ENCODE results near the gene PPP3CA. TPM values are rescaled to one million over a fixed set of nuclear protein-coding genes. Genes with fewer than 3 reads are reported as not detected.

PPP3CA gene
- total and polyA plus RNA-seq, 2 of the 8 experiments (the other 6 are each of a cell fraction or from before 2014, with no cell fraction given): 7.9 to 35.0 TPM

GRCh38 chr4:101152521-101152920 is 194.8 kb downstream of the PPP3CA start:
- Histone ChIP-seq H4K20me1 (replicated peaks in 1 of 2; ENCODE audit: control insufficient read depth in 1 of 2, insufficient read depth in 2 of 2, low read length in 2 of 2) (peaks cover 0 to 3% of the 10 kb centered on the region in 2 experiments), H3K23ac (ENCODE audit: insufficient read length) (no peak overlapping the region), H3K9ac (replicated peaks in 1 of 4; ENCODE audit: extremely low read depth in 1 of 4, low read depth in 3 of 4, low read length in 3 of 4) (no peak overlapping the region), H4K91ac (replicated peaks; ENCODE audit: insufficient read length, low read length) (no peak overlapping the region), H2BK20ac (ENCODE audit: low read length) (no peak overlapping the region), H2BK5ac (ENCODE audit: low read depth, low read length) (no peak overlapping the region), H3K36me3 (ENCODE audit: control insufficient read depth in 2 of 4, insufficient read depth in 4 of 4, low read length in 3 of 4) (no peaks in the 10 kb centered on the region), H2AFZ (ENCODE audit: low read length) (no peak overlapping the region), H3K18ac (ENCODE audit: extremely low read depth, low read length) (no peak overlapping the region), H2AK5ac (ENCODE audit: low read depth, low read length) (no peak overlapping the region), H3K14ac (ENCODE audit: insufficient read length) (no peak overlapping the region), H3K27me3 (replicated peaks in 1 of 4; ENCODE audit: control insufficient read depth in 3 of 4, extremely low read depth in 1 of 4, insufficient read depth in 3 of 4, low read length in 3 of 4) (no peaks in the 10 kb centered on the region), H4K5ac (ENCODE audit: insufficient read length, low read depth, low read length) (no peak overlapping the region), H3K9me3 (ENCODE audit: insufficient read depth in 2 of 2, low read depth in 1 of 2, low read length in 1 of 2) (no peaks in the 10 kb centered on the region), H2BK15ac (ENCODE audit: low read length) (no peak overlapping the region), H2BK12ac (ENCODE audit: low read depth, low read length) (no peak overlapping the region), H3K23me2 (ENCODE audit: low read depth, low read length) (no peaks in the 10 kb centered on the region), H3K4me2 (ENCODE audit: insufficient read depth in 1 of 2, low read depth in 2 of 2, low read length in 2 of 2) (no peak overlapping the region), H3K27ac (ENCODE audit: low read depth, low read length) (no peak overlapping the region), H3K79me2 (ENCODE audit: control insufficient read depth in 1 of 2, insufficient read depth in 2 of 2, low read length in 2 of 2) (no peaks in the 10 kb centered on the region; a peak in 1 of 4 replicates), H3K56ac (replicated peaks; ENCODE audit: insufficient read length, low read depth, low read length) (no peak overlapping the region), H3K4me3 (ENCODE audit: extremely low read depth in 1 of 4, insufficient read depth in 2 of 4, low read depth in 3 of 4, low read length in 4 of 4) (no peak overlapping the region), H3K79me1 (ENCODE audit: low read depth, low read length) (no peaks in the 10 kb centered on the region), H3K4ac (replicated peaks; ENCODE audit: insufficient read length, low read depth, low read length) (no peak overlapping the region), H4K8ac (ENCODE audit: extremely low read depth, insufficient read depth, low read length) (no peak overlapping the region), H2BK120ac (replicated peaks; ENCODE audit: low read depth, low read length) (no peak overlapping the region), H3K4me1 (replicated peaks in 1 of 4; ENCODE audit: control insufficient read depth in 3 of 4, insufficient read depth in 4 of 4, low read length in 3 of 4) (peaks cover 0 to 14% (median 2%) of the 10 kb centered on the region in 4 experiments; a peak in 2 of 7 replicates)
- FAIRE-seq (no peak), DNase-seq (ENCODE audit: low read depth in 1 of 2, low spot score in 2 of 2) (no peak)
- WGBS, 2 experiments (ENCODE audit: extremely low coverage in 1 of 2, insufficient coverage in 1 of 2, insufficient read length in 1 of 2, insufficient replicate concordance in 2 of 2, low coverage in 1 of 2, low lambda C conversion rate in 2 of 2, missing lambda C conversion rate in 1 of 2): 92% methylated on average over 3 of the region's 3 CpGs; no CpG with 5 or more reads in 1 of the 2 experiments
- ChIA-PET POLR2A (ENCODE audit: partially characterized antibody) (no interaction called here), CTCF (ENCODE audit: partially characterized antibody) (no interaction called here)
- TF ChIP-seq TBP (IDR thresholded peaks at IDR 0.05; ENCODE audit: low read depth, low read length): no peak
- TF ChIP-seq E2F6 (IDR thresholded peaks at IDR 0.05): no peak
- TF ChIP-seq SIRT6 (IDR thresholded peaks at IDR 0.05; ENCODE audit: low read length): no peak

Measured in H1 (cell line).